H1 (cell line): ENCODE results near the gene FERMT2. TPM values are rescaled to one million over a fixed set of nuclear protein-coding genes. Genes with fewer than 3 reads are reported as not detected.

Source experiments
- CTCF ChIA-PET: fragments of 300-600 bp; sonication (Branson Sonifier 250); formaldehyde crosslinking; loops from one replicate; lab custom pipeline; 2021; ENCODE audit not compliant: partially characterized antibody; lab: Charles Lee
- POLR2A ChIA-PET: fragments of 300-600 bp; sonication (Branson Sonifier 250); formaldehyde crosslinking; loops from one replicate; lab custom pipeline; 2021; ENCODE audit warnings: inconsistent platforms; ENCODE audit not compliant: partially characterized antibody; lab: Charles Lee
- DNase-seq, 2 experiments: peaks; one replicate each; pipeline versions ENCODE4 v3.0.0 to v3.0.0-alpha.2; 2010 to 2022; ENCODE audit warnings: low spot score in 2 of 2, low read depth in 1 of 2, mixed read lengths in 1 of 2
- FAIRE-seq: peaks from 2 replicates; lab custom pipeline; 2011; peaks lifted over from hg19 to GRCh38; lab: Jason Lieb, UNC
- H2AFZ ChIP-seq: 2 replicates; pipeline ENCODE4 v1.8.1; 2012; ENCODE audit warnings: low read length, inconsistent platforms
- H2AK5ac ChIP-seq: 2 replicates; pipeline ENCODE4 v1.6.1; 2013; ENCODE audit warnings: low read depth, low read length
- H2BK120ac ChIP-seq: replicated peaks from 2 replicates; pipeline ENCODE3; 2013; ENCODE audit warnings: low read depth, low read length, inconsistent platforms
- H2BK12ac ChIP-seq: 2 replicates; pipeline ENCODE4 v1.6.1; 2013; ENCODE audit warnings: low read depth, low read length
- H2BK15ac ChIP-seq: 2 replicates; pipeline ENCODE4 v1.6.1; 2013; ENCODE audit warnings: low read length
- H2BK20ac ChIP-seq: 2 replicates; pipeline ENCODE4 v1.6.1; 2013; ENCODE audit warnings: low read length
- H2BK5ac ChIP-seq: 2 replicates; pipeline ENCODE4 v1.6.1; 2013; ENCODE audit warnings: low read depth, low read length
- H3K14ac ChIP-seq: 2 replicates; pipeline ENCODE4 v1.6.1; 2013; ENCODE audit warnings: inconsistent platforms; ENCODE audit not compliant: insufficient read length
- H3K18ac ChIP-seq: 2 replicates; pipeline ENCODE4 v1.6.1; 2013; ENCODE audit warnings: low read length; ENCODE audit errors: extremely low read depth
- H3K23ac ChIP-seq: 2 replicates; pipeline ENCODE4 v1.6.1; 2013; ENCODE audit warnings: inconsistent platforms; ENCODE audit not compliant: insufficient read length
- H3K23me2 ChIP-seq: 2 replicates; pipeline ENCODE4 v1.6.1; 2013; ENCODE audit warnings: low read depth, low read length
- H3K27ac ChIP-seq: 2 replicates; pipeline ENCODE4 v1.6.1; 2011; ENCODE audit warnings: low read depth, low read length, inconsistent platforms
- H3K27me3 ChIP-seq, 4 experiments: replicated peaks in 1 of 4; 1 replicate in 1 of 4; 2 replicates in 3 of 4; pipeline versions ENCODE4 v1.6.1 to v1.8.1; 2011 to 2013; ENCODE audit warnings: low read length in 3 of 4, mild to moderate bottlenecking in 3 of 4, inconsistent platforms in 2 of 4, mixed read lengths in 2 of 4, moderate library complexity in 1 of 4; ENCODE audit not compliant: control insufficient read depth in 3 of 4, insufficient read depth in 3 of 4; ENCODE audit errors: extremely low read depth in 1 of 4
- H3K36me3 ChIP-seq, 4 experiments: 2 replicates each; pipeline versions ENCODE4 v1.6.1 to v1.8.1; 2011 to 2013; ENCODE audit warnings: mild to moderate bottlenecking in 4 of 4, low read length in 3 of 4, moderate library complexity in 2 of 4, control low read depth in 1 of 4, inconsistent platforms in 1 of 4; ENCODE audit not compliant: insufficient read depth in 4 of 4, control insufficient read depth in 2 of 4
- H3K4ac ChIP-seq: replicated peaks from 2 replicates; pipeline ENCODE3; 2013; ENCODE audit warnings: low read length, low read depth, mixed read lengths, inconsistent platforms; ENCODE audit not compliant: insufficient read length
- H3K4me1 ChIP-seq, 4 experiments: replicated peaks in 1 of 4; 1 replicate in 1 of 4; 2 replicates in 3 of 4; pipeline versions ENCODE4 v1.6.1 to v1.8.1; 2011 to 2013; ENCODE audit warnings: low read length in 3 of 4, inconsistent platforms in 2 of 4, mixed read lengths in 1 of 4; ENCODE audit not compliant: insufficient read depth in 4 of 4, control insufficient read depth in 3 of 4
- H3K4me2 ChIP-seq, 2 experiments: 2 replicates each; pipeline versions ENCODE4 v1.6.1 to v1.8.1; 2011 to 2013; ENCODE audit warnings: low read depth in 2 of 2, low read length in 2 of 2, control low read depth in 1 of 2, inconsistent platforms in 1 of 2, mild to moderate bottlenecking in 1 of 2; ENCODE audit not compliant: insufficient read depth in 1 of 2
- H3K4me3 ChIP-seq, 4 experiments: fragments of 200-600, 300-600 bp in 1 of 4; sonication (generic), shearing (Covaris generic), sonication (Bioruptor Twin) in 1 of 4; 2 replicates each; pipeline versions ENCODE4 v1.5.1 to v1.8.1; 2011 to 2016; ENCODE audit warnings: low read length in 4 of 4, low read depth in 3 of 4, control low read depth in 2 of 4, inconsistent platforms in 2 of 4, mild to moderate bottlenecking in 2 of 4, mixed read lengths in 1 of 4, moderate library complexity in 1 of 4; ENCODE audit not compliant: insufficient read depth in 2 of 4; ENCODE audit errors: extremely low read depth in 1 of 4
- H3K56ac ChIP-seq: replicated peaks from 2 replicates; pipeline ENCODE3; 2013; ENCODE audit warnings: low read depth, mild to moderate bottlenecking, mixed read lengths, low read length, inconsistent platforms; ENCODE audit not compliant: insufficient read length
- H3K79me1 ChIP-seq: 2 replicates; pipeline ENCODE4 v1.6.1; 2013; ENCODE audit warnings: low read depth, low read length, control low read depth
- H3K79me2 ChIP-seq, 2 experiments: 2 replicates each; pipeline versions ENCODE4 v1.6.1 to v1.8.1; 2012 to 2013; ENCODE audit warnings: low read length in 2 of 2, mild to moderate bottlenecking in 2 of 2, inconsistent platforms in 1 of 2; ENCODE audit not compliant: insufficient read depth in 2 of 2, control insufficient read depth in 1 of 2
- H3K9ac ChIP-seq, 4 experiments: replicated peaks in 1 of 4; 1 replicate in 1 of 4; 2 replicates in 3 of 4; pipeline versions ENCODE4 v1.6.1 to v1.8.1; 2011 to 2013; ENCODE audit warnings: low read depth in 3 of 4, low read length in 3 of 4, control low read depth in 2 of 4, mild to moderate bottlenecking in 2 of 4, moderate library complexity in 2 of 4, inconsistent platforms in 1 of 4; ENCODE audit errors: extremely low read depth in 1 of 4
- H3K9me3 ChIP-seq, 2 experiments: 2 replicates each; pipeline versions ENCODE4 v1.6.1 to v1.8.1; 2012 to 2013; ENCODE audit warnings: mild to moderate bottlenecking in 2 of 2, moderate library complexity in 2 of 2, control low read depth in 1 of 2, inconsistent platforms in 1 of 2, low read depth in 1 of 2, low read length in 1 of 2, mixed read lengths in 1 of 2; ENCODE audit not compliant: insufficient read depth in 2 of 2
- H4K20me1 ChIP-seq, 2 experiments: replicated peaks in 1 of 2; 2 replicates each; pipeline versions ENCODE3 to v1.8.1; 2011 to 2013; ENCODE audit warnings: inconsistent platforms in 2 of 2, low read length in 2 of 2, mild to moderate bottlenecking in 1 of 2; ENCODE audit not compliant: insufficient read depth in 2 of 2, control insufficient read depth in 1 of 2
- H4K5ac ChIP-seq: 2 replicates; pipeline ENCODE4 v1.6.1; 2013; ENCODE audit warnings: low read length, low read depth, mixed read lengths, inconsistent platforms; ENCODE audit not compliant: insufficient read length
- H4K8ac ChIP-seq: 2 replicates; pipeline ENCODE4 v1.8.0; 2013; ENCODE audit warnings: mild to moderate bottlenecking, moderate library complexity, low read length, inconsistent platforms; ENCODE audit not compliant: insufficient read depth; ENCODE audit errors: extremely low read depth
- H4K91ac ChIP-seq: replicated peaks from 2 replicates; pipeline ENCODE3; 2013; ENCODE audit warnings: low read length, mixed read lengths, inconsistent platforms; ENCODE audit not compliant: insufficient read length
- GABPA ChIP-seq: IDR thresholded peaks from 2 replicates; pipeline ENCODE4 v1.6.1; 2011; ENCODE audit warnings: mild to moderate bottlenecking, low read length, moderate library complexity, borderline replicate concordance; ENCODE audit not compliant: insufficient read depth
- GTF2F1 ChIP-seq: IDR thresholded peaks from 2 replicates; pipeline ENCODE4 v1.6.1; 2012; ENCODE audit warnings: low read depth, low read length, improper control_type of control experiment, borderline replicate concordance
- MAFK ChIP-seq: IDR thresholded peaks from 2 replicates; pipeline ENCODE4 v1.6.1; 2012; ENCODE audit warnings: low read depth, mild to moderate bottlenecking, improper control_type of control experiment, low read length
- NRF1 ChIP-seq: IDR thresholded peaks from 2 replicates; pipeline ENCODE4 v1.6.1; 2011; ENCODE audit warnings: mild to moderate bottlenecking, low read depth, low read length, improper control_type of control experiment
- RBBP5 ChIP-seq: IDR thresholded peaks from 2 replicates; pipeline ENCODE4 v1.7.1; 2012; ENCODE audit warnings: low read depth, mild to moderate bottlenecking, inconsistent platforms, low read length, moderate library complexity, borderline replicate concordance
- SIRT6 ChIP-seq: IDR thresholded peaks from one replicate; pipeline ENCODE4 v1.7.1; 2012; ENCODE audit warnings: low read length, inconsistent platforms
- SP2 ChIP-seq: IDR thresholded peaks from 2 replicates; pipeline ENCODE4 v1.6.1; 2012; ENCODE audit warnings: mild to moderate bottlenecking, low read length, inconsistent platforms
- SRF ChIP-seq: IDR thresholded peaks from 2 replicates; pipeline ENCODE4 v1.6.1; 2011; ENCODE audit warnings: mild to moderate bottlenecking, low read depth, low read length, moderate library complexity
- WGBS, 2 experiments: shearing (Covaris generic) in 1 of 2; methylation state at CpG; one replicate each; pipeline versions ENCODE4 v1.1.6 to v1.1.7; 2013 to 2015; ENCODE audit warnings: low lambda C conversion rate in 2 of 2, mixed read lengths in 2 of 2, inconsistent platforms in 1 of 2, low coverage in 1 of 2, missing lambda C conversion rate in 1 of 2; ENCODE audit not compliant: insufficient replicate concordance in 2 of 2, insufficient coverage in 1 of 2, insufficient read length in 1 of 2; ENCODE audit errors: extremely low coverage in 1 of 2, missing lambda C conversion rate in 1 of 2; 5-methylcytosine and 5-hydroxymethylcytosine counted together
- polyA plus RNA-seq, 7 experiments: library from polyadenylated mRNA; depleted of rRNA in 3 of 7; stranded (reverse) in 5 of 7; unstranded in 2 of 7; fragments of >200 nt in 5 of 7; fragments of 200-250 nt in 2 of 7; gene quantifications; 1 replicate in 5 of 7; 2 replicates in 1 of 7; 4 replicates in 1 of 7; pipeline versions ENCODE4 v1.2.1 to v1.2.3, GENCODE V29; 2011 to 2013; ENCODE audit warnings: missing spikeins in 2 of 7, mixed read lengths in 2 of 7
- total RNA-seq: library from RNA; stranded (reverse); fragmentation: NEBNext Ultra II Directional; extraction: Animal tissue kit (Norgen Biotek cat#: 25700); gene quantifications from 2 replicates; pipeline ENCODE4 v1.2.1, GENCODE V29; 2021
- TF ChIP-seq, protein P1 (sequence below), 3 experiments: IDR thresholded peaks; 1 replicate in 2 of 3; 2 replicates in 1 of 3; pipeline versions ENCODE4 v1.5.1 to v1.6.1; 2011; ENCODE audit warnings: low read length in 3 of 3, mild to moderate bottlenecking in 3 of 3, inconsistent platforms in 2 of 3, low read depth in 1 of 3, moderate library complexity in 1 of 3; ENCODE audit not compliant: insufficient read depth in 1 of 3; ENCODE audit errors: control extremely low read depth in 1 of 3

The FERMT2 gene
- total and polyA plus RNA-seq, 2 of the 8 experiments (the other 6 are each of a cell fraction or from before 2014, with no cell fraction given) = 53.3 to 142 TPM

DNA sequence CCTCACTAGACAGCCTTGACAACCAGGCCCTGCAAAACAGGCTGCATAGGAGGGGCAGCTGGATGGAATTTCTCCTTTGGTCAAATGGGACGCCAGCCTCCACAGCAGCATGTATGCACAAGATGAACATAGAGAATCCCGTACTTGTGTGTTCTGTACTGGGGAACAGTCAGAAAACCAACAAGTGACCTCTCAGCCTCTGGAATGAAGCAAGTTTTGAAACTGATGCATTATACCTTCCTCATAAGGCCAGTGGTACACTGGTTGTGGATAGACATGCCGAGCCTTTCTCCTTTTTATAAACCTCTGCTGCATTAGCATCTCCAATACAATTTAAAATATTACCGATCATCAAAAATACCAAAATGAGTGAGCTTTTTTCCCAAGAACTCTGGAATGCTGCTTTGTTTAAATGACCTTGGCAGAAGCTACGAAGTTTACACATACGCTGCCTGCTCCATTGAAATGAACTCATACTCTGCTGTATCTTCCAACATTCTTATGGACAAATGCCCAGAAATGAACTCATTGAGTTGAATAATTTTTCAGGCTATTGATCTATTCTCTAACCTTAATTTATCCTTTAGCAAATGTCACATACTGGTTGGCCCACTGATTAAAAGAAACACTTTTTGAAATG lies 47.6 kb upstream of the FERMT2 start:
- Histone ChIP-seq H2BK120ac (no peak overlapping the region), H3K9me3 (no peaks in the 10 kb centered on the region), H2BK5ac (no peak overlapping the region), H3K4ac (no peak overlapping the region), H2AFZ (no peak overlapping the region), H3K23me2 (no peaks in the 10 kb centered on the region), H2BK12ac (no peak overlapping the region), H3K27ac (no peak overlapping the region), H2BK20ac (no peak overlapping the region), H3K36me3 (no peaks in the 10 kb centered on the region), H4K8ac (no peak overlapping the region), H3K18ac (no peak overlapping the region), H2AK5ac (no peak overlapping the region), H3K27me3 (no peaks in the 10 kb centered on the region), H3K4me1 (no peaks in the 10 kb centered on the region; a peak in 4 of 7 replicates), H3K4me2 (no peak overlapping the region), H2BK15ac (no peak overlapping the region), H3K4me3 (no peak overlapping the region), H3K79me1 (no peaks in the 10 kb centered on the region), H3K9ac (no peak overlapping the region), H4K91ac (no peak overlapping the region), H3K23ac (no peak overlapping the region), H4K20me1 (no peaks in the 10 kb centered on the region), H3K14ac (no peak overlapping the region), H3K79me2 (no peaks in the 10 kb centered on the region), H3K56ac (no peak overlapping the region), H4K5ac (no peak overlapping the region)
- DNase-seq (no peak), FAIRE-seq (no peak)
- ChIA-PET POLR2A (no interaction called here), CTCF (interaction anchor here (0.6 to 1.1 kb wide), 2 partner anchors 29 to 356 kb away, joined by 3 to 4 read pairs; no protein-coding TSS in a partner anchor)
- WGBS, 2 experiments = 84% methylated on average over 6 of the region's 6 CpGs; no CpG with 5 or more reads in 1 of the 2 experiments
- TF ChIP-seq MAFK (no peak), NRF1 (no peak), SP2 (no peak), GTF2F1 (no peak), RBBP5 (no peak), SIRT6 (no peak), GABPA (no peak), SRF (no peak)
- TF ChIP-seq, protein P1, sequence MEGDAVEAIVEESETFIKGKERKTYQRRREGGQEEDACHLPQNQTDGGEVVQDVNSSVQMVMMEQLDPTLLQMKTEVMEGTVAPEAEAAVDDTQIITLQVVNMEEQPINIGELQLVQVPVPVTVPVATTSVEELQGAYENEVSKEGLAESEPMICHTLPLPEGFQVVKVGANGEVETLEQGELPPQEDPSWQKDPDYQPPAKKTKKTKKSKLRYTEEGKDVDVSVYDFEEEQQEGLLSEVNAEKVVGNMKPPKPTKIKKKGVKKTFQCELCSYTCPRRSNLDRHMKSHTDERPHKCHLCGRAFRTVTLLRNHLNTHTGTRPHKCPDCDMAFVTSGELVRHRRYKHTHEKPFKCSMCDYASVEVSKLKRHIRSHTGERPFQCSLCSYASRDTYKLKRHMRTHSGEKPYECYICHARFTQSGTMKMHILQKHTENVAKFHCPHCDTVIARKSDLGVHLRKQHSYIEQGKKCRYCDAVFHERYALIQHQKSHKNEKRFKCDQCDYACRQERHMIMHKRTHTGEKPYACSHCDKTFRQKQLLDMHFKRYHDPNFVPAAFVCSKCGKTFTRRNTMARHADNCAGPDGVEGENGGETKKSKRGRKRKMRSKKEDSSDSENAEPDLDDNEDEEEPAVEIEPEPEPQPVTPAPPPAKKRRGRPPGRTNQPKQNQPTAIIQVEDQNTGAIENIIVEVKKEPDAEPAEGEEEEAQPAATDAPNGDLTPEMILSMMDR (IDR thresholded peaks at IDR 0.05; ENCODE audit: control extremely low read depth in 1 of 3, insufficient read depth in 1 of 3, low read depth in 1 of 3, low read length in 3 of 3) = no peak
